ENCODE data around the gene KCNK17.

- TF ChIP-seq, protein P1, sequence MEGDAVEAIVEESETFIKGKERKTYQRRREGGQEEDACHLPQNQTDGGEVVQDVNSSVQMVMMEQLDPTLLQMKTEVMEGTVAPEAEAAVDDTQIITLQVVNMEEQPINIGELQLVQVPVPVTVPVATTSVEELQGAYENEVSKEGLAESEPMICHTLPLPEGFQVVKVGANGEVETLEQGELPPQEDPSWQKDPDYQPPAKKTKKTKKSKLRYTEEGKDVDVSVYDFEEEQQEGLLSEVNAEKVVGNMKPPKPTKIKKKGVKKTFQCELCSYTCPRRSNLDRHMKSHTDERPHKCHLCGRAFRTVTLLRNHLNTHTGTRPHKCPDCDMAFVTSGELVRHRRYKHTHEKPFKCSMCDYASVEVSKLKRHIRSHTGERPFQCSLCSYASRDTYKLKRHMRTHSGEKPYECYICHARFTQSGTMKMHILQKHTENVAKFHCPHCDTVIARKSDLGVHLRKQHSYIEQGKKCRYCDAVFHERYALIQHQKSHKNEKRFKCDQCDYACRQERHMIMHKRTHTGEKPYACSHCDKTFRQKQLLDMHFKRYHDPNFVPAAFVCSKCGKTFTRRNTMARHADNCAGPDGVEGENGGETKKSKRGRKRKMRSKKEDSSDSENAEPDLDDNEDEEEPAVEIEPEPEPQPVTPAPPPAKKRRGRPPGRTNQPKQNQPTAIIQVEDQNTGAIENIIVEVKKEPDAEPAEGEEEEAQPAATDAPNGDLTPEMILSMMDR (IDR thresholded peaks at IDR 0.05), result no peak
- no peak for TF ChIP-seq POLR2A (IDR thresholded peaks at IDR 0.05)
Measured at GRCh38 chr6:39276379-39276995, 37.7 kb downstream of the KCNK17 start.
